ENCODE data around the gene FUT3. TPM values are rescaled to one million over a fixed set of nuclear protein-coding genes. Genes with fewer than 3 reads are reported as not detected.

The FUT3 gene
- total and polyA plus RNA-seq, 8 donors = 1.1 to 119 (median 7.8) TPM

DNA sequence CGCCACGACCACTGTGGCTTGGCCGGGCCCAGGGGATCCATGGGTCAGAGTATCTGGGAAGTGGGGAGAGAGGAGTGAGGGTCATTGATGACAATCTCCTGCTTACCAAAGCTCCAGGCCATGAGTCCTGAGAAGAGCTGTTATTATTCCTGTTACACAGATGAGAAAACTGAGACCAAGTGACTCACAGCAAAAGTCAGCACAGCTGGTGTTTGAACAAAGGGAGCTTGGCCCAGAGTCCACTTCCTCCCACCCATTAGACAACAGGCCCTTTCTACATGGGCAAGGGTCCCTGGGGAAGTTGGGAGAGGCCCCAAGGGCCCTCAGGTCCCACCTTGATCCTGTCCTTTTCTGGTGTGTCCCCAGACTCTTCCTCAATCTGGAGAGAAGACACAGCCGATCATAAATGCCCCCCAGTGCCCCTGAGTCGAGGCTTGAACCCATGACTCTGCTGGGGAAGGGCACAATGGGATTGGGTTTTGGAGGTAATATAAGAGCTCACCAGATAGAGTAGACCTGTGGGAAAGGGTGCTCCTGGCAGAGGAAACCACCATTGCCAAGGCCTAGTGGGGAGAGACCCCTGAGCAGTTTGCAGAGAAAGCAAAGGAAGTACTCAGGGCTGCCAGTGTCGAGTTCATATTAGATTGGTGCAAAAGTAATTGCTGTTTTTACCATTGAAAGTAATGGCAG lies 18.6 kb downstream of the FUT3 start:
- H3K27ac ChIP-seq = no peak overlapping the region
- H3K36me3 ChIP-seq = no peaks in the 10 kb centered on the region
- TF ChIP-seq, protein P1, sequence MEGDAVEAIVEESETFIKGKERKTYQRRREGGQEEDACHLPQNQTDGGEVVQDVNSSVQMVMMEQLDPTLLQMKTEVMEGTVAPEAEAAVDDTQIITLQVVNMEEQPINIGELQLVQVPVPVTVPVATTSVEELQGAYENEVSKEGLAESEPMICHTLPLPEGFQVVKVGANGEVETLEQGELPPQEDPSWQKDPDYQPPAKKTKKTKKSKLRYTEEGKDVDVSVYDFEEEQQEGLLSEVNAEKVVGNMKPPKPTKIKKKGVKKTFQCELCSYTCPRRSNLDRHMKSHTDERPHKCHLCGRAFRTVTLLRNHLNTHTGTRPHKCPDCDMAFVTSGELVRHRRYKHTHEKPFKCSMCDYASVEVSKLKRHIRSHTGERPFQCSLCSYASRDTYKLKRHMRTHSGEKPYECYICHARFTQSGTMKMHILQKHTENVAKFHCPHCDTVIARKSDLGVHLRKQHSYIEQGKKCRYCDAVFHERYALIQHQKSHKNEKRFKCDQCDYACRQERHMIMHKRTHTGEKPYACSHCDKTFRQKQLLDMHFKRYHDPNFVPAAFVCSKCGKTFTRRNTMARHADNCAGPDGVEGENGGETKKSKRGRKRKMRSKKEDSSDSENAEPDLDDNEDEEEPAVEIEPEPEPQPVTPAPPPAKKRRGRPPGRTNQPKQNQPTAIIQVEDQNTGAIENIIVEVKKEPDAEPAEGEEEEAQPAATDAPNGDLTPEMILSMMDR (IDR thresholded peaks at IDR 0.05) = no peak
- TF ChIP-seq POLR2AphosphoS5 (IDR thresholded peaks at IDR 0.05) = no peak
- no peak for TF ChIP-seq EP300 (IDR thresholded peaks at IDR 0.05)
- no peak for TF ChIP-seq POLR2A (IDR thresholded peaks at IDR 0.05)
- peaks cover 11 to 21% (median 19%) of the 10 kb centered on the region in 4 donors for H3K4me1 ChIP-seq
- peaks cover 0 to 18% (median 0%) of the 10 kb centered on the region in 3 donors for H3K27me3 ChIP-seq
- WGBS, 5 donors = 80 to 91% (median 87%) methylated on average over 6 of the region's 6 CpGs
- H3K4me3 ChIP-seq = no peak overlapping the region
- H3K9me3 ChIP-seq = no peaks in the 10 kb centered on the region
- intact Hi-C loops (cut with DNase I; ENCODE audit: low total_unique reads) = no loop called here
- no peak for DNase-seq

DNA sequence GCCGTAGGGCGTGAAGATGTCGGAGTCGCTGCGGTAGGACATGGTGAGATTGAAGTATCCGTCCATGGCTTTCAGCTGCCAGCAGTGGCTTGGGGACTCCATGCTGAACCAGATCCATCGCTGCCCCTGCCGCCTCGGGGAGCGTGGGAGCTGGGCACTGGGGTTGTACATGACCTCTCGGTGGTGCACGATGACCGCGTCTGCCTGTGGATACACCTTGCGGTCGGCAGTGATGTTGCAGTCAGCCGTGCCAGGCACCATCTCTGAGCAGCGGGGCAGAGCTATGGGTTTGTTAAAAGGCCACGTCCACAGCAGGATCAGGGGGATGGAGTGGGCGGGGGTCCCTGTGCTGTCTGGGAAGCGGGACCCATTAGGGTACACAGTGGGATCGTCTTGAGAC lies 19.2 kb downstream of the FUT3 start:
- no peak for DNase-seq
- intact Hi-C loops (cut with DNase I; ENCODE audit: low total_unique reads) = no loop called here
- 77 to 89% (median 82%) methylated on average over 17 to 22 of the region's 22 CpGs for WGBS, 5 donors

DNA sequence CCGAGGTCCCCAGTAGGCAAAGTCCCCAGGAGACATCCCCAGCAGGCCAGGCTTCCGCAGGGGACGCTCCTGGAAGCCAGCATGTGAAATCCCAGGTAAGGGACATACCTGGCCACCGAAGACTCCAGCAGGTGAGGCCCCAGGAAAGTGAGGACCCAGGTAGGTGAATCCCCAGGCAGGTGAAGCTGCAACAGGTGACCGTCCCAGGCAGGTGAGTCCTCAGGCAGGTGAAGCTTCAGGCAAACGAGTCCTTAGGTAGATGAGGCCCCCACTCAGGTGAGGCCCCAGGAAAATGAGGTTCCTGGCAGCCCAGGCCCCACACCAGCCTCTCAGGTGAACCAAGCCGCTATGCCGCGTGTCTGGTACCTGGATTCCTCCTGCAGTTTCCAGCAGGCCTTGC lies 20.1 kb downstream of the FUT3 start:
- Histone ChIP-seq H3K4me1 (peaks cover 23 to 34% (median 30%) of the 10 kb centered on the region in 4 donors), H3K4me3 (no peak overlapping the region), H3K27me3 (peaks cover 0 to 18% (median 0%) of the 10 kb centered on the region in 3 donors), H3K27ac (no peak overlapping the region), H3K36me3 (no peaks in the 10 kb centered on the region), H3K9me3 (no peaks in the 10 kb centered on the region)
- no peak for DNase-seq
- intact Hi-C loops (cut with DNase I; ENCODE audit: low total_unique reads) = no loop called here
- WGBS, 5 donors = 66 to 82% (median 67%) methylated on average over 3 to 9 of the region's 9 CpGs
- TF ChIP-seq POLR2AphosphoS5 (IDR thresholded peaks at IDR 0.05) (no peak), EP300 (IDR thresholded peaks at IDR 0.05) (no peak), POLR2A (IDR thresholded peaks at IDR 0.05) (no peak)
- TF ChIP-seq, protein P1 (IDR thresholded peaks at IDR 0.05) = no peak

More for the DNA sequence above, 19.2 kb downstream of the FUT3 start:
- H3K9me3 ChIP-seq = no peaks in the 10 kb centered on the region
- no peaks in the 10 kb centered on the region for H3K36me3 ChIP-seq
- no peak overlapping the region for H3K27ac ChIP-seq
- no peak overlapping the region for H3K4me3 ChIP-seq
- no peak for TF ChIP-seq POLR2A (IDR thresholded peaks at IDR 0.05)
- TF ChIP-seq POLR2AphosphoS5 (IDR thresholded peaks at IDR 0.05) = no peak
- TF ChIP-seq, protein P1 (IDR thresholded peaks at IDR 0.05) = no peak
- TF ChIP-seq EP300 (IDR thresholded peaks at IDR 0.05) = no peak
- peaks cover 16 to 26% (median 24%) of the 10 kb centered on the region in 4 donors for H3K4me1 ChIP-seq
- peaks cover 0 to 18% (median 0%) of the 10 kb centered on the region in 3 donors for H3K27me3 ChIP-seq

DNA sequence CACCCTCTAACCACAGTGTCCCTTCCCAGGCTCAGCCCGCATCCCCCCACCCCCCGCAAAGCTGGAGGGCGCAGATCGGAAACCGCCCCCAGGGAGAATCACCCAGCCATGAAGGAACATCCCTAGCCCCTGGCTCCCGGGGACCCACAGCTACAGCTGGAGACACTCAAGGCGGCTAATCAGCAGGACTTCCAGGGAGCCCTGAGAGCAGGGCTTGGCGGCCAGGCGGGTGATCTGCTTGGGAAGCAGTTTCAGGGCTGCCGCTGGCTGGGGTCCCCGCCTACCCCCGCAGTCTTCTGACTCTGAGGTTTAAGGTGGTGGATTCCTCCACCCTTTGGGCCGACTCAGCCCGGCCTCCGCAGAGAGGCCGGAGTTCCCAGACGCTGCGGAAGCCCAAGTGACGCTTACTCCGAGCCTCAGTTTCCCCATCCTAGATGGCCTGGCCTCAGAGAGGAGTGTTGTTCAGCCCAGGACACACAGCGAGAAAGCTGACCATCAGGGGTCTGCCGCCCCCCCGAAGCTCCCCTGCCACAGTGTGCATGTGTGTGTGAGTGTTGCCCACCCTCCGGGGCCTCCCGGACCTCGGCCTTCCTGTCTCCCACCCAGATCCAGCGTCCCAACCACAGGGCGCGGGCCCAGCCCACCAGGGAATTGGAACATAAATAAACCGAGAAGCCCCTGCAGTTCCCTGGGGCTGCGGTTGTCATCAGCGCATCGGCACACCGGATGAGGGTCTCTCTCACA lies 21.5 kb downstream of the FUT3 start:
- no peak for DNase-seq
- peak overlapping the region in 2 of 5 donors; percentile 85 to 90 for H3K27ac ChIP-seq
- peaks cover 23 to 36% (median 30%) of the 10 kb centered on the region in 4 donors for H3K4me1 ChIP-seq
- 46 to 72% (median 67%) methylated on average over 20 to 34 of the region's 34 CpGs for WGBS, 5 donors
- H3K9me3 ChIP-seq = no peaks in the 10 kb centered on the region
- TF ChIP-seq, protein P1 (IDR thresholded peaks at IDR 0.05) = no peak
- no peak for TF ChIP-seq POLR2AphosphoS5 (IDR thresholded peaks at IDR 0.05)
- no peak for TF ChIP-seq POLR2A (IDR thresholded peaks at IDR 0.05)
- no peak for TF ChIP-seq EP300 (IDR thresholded peaks at IDR 0.05)
- H3K4me3 ChIP-seq = peak overlapping the region in 3 of 4 donors; percentile 46 to 56 (median 47)
- no peaks in the 10 kb centered on the region for H3K36me3 ChIP-seq
- peaks cover 0 to 18% (median 0%) of the 10 kb centered on the region in 3 donors for H3K27me3 ChIP-seq
- intact Hi-C loops (cut with DNase I; ENCODE audit: low total_unique reads) = no loop called here

All from stomach (tissue), 9 donors.